Retina (tissue), 1 donor: ENCODE data around the gene GGTLC1.
A peak's percentile ranks its signal among the peaks of the same experiment; 100 is the strongest.
"Not testable (repeated sequence)": the region's sequence is repeated elsewhere in the genome, so short reads cannot be mapped to it uniquely, and the experiment has no call there.

Experiments used
- DNase-seq: peaks from one replicate; pipeline ENCODE4 v3.0.0-alpha.2; 2016

Gene GGTLC1

GRCh38 chr20:23994001-23994633 lies 5.5 kb upstream of the GGTLC1 start:
- DNase-seq: not testable (repeated sequence)

GRCh38 chr20:23993440-23993839 lies 4.9 kb upstream of the GGTLC1 start:
- DNase-seq: not testable (repeated sequence)

GRCh38 chr20:23990296-23990695 lies 1.7 kb upstream of the GGTLC1 start:
- DNase-seq: not testable (repeated sequence)

- DNase-seq: not testable (repeated sequence)
Measured at GRCh38 chr20:23988966-23989365, 387 bp upstream of the GGTLC1 start.

DNA sequence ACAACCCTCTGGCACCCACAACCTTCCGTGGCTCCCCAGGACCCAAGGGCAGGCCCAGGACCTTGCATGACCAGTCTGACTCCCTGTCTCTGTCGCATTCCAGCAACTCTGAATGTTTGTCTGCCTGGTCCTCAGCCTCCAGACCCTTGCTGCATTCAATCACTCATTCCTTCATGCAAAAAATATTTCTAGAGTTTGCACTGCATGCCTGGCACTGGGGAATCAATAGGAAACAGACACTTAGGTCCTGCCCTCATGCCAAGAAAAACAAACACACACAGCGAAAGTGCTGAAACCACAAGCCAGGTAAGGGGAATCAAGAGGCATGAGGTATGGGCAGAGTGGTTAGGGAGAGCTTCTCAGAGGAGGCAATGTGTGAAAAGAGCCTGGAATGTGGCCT lies 1.9 kb downstream of the GGTLC1 start:
- not testable (repeated sequence) for DNase-seq

DNA sequence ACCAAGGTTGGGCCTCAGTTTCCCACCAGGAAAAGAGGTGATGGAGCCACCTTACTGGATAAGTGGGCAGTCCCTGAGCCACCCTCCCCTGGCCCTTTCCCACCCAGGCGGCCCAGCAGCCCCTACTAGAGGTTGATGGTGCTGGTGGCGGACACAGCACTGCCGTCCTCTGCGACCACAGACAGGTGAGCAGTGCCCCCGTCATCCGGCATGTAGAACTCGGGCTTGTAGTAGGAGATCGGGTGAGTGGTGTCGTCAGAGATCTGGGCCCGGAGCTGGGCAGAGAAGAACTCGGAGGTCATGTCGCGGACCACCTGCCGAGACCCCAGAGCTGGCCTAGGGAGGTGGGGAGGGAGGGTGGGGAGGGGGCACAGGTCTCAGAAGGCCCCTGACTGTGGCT lies 2.3 kb downstream of the GGTLC1 start:
- DNase-seq: not testable (repeated sequence)

DNA sequence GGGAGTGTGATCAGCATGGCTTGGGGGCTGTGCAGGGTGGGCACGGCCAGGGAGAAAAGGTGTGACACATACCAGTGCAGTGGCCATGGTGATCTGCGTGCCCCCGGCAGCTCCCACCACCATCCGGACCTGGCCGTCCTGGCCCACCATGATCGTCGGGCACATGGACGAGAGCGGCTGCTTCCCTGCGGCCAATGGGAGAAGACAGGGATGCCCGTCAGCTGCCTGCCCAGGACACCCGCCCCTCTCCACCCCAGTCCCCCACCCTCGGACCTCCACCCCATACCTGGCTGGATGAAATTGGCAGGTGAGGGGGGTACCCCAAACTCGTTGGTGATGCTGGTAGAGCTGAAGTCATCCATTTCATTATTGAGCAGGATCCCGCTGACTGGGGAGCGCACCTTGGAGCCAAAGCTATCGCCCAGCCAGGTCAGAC lies 2.8 kb downstream of the GGTLC1 start:
- not testable (repeated sequence) for DNase-seq

GRCh38 chr20:23985066-23985789 lies 3.4 kb downstream of the GGTLC1 start:
- DNase-seq: not testable (repeated sequence)

- not testable (repeated sequence) for DNase-seq
Measured at GRCh38 chr20:23984476-23985023, 4.0 kb downstream of the GGTLC1 start.

DNA sequence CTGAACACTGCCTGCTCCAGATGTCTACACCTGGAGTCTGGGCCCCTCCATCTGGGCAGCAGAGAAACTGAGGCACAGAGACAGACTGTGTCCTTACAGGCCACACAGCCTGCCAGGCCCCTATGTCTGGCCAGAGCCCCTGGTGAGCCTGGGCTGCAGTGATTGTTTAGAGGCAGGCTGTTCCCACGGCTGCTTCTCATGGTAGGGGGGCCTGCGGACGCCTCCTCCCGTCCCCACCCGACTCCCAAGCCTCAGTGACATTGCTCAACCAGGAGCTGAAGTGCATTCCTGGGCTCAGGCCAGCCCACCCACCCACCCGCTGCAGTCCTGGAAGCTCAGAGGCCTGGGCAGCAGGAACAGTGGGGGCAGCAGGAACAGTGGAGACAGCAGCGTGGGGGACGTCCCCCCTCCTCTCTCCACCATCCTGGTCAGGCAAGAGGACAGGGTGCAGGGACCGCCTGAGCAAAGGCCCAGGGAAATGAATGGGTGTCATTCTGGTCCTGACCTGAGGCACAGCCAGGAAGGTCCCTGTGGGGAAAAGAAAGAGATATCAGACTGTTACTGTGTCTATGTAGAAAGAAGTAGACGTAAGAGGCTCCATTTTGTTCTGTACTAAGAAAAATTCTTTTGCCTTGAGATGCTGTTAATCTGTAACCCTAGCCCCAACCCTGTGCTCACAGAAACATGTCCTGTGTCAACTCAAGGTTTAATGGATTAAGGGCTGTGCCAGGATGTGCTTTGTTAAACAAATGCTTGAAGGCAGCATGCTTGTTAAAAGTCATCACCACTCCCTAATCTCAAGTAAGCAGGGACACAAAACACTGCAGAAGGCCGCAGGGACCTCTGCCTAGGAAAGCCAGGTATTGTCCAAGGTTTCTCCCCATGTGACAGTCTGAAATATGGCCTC lies 6.2 kb downstream of the GGTLC1 start:
- not testable (repeated sequence) for DNase-seq

GRCh38 chr20:23981526-23981925 lies 7.1 kb downstream of the GGTLC1 start:
- not testable (repeated sequence) for DNase-seq

- DNase-seq: not testable (repeated sequence)
Measured at GRCh38 chr20:23981014-23981413, 7.6 kb downstream of the GGTLC1 start.

DNA sequence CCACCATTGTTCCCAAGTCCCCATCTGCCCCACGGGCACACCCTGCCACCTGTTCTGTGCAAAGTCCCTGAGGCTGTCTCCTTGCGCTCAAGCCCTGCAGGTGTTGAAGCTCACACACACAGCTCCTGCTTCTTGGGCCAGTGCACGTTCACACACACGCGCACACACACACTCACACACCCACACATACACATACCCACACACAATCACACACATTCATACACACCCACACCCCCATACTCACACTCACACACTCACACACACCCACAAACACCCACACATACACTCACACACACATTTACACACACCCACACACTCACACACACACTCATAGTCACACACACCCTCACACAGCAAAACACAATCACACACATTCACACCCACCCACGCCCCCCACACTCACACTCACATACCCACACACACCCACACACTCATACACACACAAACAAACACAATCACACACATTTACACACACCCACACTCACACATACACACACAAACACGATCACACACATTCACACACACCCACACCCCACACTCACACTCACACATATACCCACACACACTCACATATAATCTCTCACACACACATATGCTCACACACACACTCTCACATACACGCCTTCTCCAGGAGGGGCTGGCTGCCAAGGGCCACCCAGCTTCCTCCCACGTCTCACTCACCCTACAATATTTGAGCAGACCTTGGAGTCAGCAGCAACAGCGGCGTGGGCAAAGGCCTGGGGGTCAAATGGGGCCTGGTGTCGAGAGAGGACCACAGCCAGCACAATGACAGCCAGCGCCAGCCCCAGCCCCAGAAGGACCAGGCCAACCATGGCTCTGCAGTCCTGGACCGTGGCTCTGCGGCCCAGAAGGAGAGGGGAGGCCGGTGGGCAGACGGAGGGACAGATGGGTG lies 8.4 kb downstream of the GGTLC1 start:
- DNase-seq: not testable (repeated sequence)

- DNase-seq: not testable (repeated sequence)
Measured at GRCh38 chr20:23979380-23979779, 9.2 kb downstream of the GGTLC1 start.

DNA sequence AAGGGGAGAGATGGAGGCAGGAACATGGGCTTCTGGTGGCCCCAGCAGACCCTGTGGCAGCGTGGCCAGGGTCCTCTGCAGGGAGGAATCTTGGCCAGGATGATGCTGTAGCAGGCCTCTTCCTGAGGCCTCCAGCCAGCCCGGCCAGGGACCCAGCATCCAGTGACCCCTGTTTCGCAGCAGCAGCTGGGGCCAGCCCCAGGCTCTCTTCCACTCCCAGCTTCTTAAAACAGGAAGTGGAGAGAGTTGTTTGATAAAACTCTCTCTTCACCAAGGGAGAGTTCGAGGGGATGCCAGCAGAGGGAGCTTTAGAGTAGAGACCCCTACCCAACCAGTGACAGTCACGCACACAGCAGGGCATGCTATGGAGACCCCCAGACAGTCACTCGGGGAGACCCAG lies 10.1 kb downstream of the GGTLC1 start:
- DNase-seq: peak; percentile 48

DNA sequence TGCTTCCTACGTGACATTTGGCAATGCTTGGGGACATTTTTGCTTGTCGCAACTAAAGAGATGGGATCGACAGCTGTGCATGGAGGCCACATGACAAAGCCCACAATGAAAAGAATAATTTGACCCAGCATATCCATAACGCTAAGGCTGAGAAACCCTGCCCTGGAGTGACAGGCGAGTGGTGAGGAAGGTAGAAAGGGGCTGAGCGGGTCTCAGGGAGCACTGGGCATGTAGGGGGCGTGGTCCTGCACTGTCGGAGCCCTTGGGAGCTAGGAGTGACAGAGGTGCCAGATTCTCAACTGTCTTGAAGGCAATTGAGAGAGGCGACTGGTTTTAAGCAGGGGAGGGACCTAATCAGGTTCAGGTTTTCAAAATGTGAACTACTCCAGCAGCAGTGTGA lies 13.6 kb downstream of the GGTLC1 start:
- no peak for DNase-seq

DNA sequence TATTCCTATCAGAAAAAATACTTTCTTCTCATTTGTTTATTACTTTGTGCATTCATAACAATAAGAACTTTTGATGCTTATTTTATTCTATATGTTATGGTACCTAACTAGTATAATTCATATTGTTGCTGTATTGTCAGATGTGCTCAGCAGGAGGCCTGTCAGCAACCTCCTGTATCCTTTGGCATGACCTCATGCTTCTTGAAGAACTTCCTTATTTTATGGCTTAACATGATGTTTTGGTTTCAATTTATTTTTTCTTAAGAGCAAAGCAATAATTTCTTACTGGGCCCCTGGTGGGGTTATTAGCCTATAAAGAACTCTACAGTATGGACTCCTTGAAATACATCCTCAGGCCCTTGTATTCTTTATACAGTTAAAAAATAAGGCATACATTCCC lies 17.3 kb downstream of the GGTLC1 start:
- DNase-seq: no peak

- DNase-seq: no peak
Measured at GRCh38 chr20:23970049-23970448, 18.5 kb downstream of the GGTLC1 start.

DNA sequence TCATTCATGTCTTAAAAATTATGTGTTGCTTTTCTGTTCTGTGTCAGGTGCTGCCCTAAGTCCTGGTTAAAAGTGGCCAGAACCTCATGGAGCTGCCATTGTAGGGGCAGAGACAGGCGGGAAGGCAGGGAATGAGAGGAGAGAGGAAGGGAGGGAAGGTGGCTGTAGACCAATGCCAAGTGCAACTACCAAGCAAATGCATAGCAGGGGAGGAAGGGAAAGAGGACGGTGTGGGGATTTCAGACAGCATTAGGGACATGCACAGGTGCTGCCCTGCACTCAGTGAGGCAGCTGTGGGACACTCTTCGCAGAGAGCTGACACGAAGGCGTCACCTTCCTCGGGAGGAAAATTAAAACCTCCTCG lies 21.0 kb downstream of the GGTLC1 start:
- DNase-seq: no peak

- no peak for DNase-seq
Measured at GRCh38 chr20:23966927-23967615, 21.5 kb downstream of the GGTLC1 start.

GRCh38 chr20:23966298-23966697 lies 22.3 kb downstream of the GGTLC1 start:
- DNase-seq: no peak
